Fibroblast of lung (primary cell): ENCODE results near the gene ZNF135. TPM values are rescaled to one million over a fixed set of nuclear protein-coding genes. Genes with fewer than 3 reads are reported as not detected.

ENCODE experiments used
- DNase-seq, 2 donors: peaks; one replicate each; pipeline versions ENCODE4 v3.0.0 to v3.0.0-alpha.2; 2010; ENCODE audit warnings: low read depth in 2 of 2
- H2AFZ ChIP-seq: 2 replicates; pipeline ENCODE4 v1.5.1; 2012; ENCODE audit warnings: low read length, control low read depth, inconsistent platforms
- H3K27ac ChIP-seq: 2 replicates; pipeline ENCODE4 v1.5.1; 2011; ENCODE audit warnings: low read length, control low read depth; ENCODE audit not compliant: insufficient read depth
- H3K27me3 ChIP-seq: 2 replicates; pipeline ENCODE4 v1.5.1; 2011; ENCODE audit warnings: mild to moderate bottlenecking, low read length; ENCODE audit not compliant: control insufficient read depth, insufficient read depth
- H3K36me3 ChIP-seq: 2 replicates; pipeline ENCODE4 v1.5.1; 2011; ENCODE audit warnings: low read length; ENCODE audit not compliant: control insufficient read depth, insufficient read depth
- H3K4me1 ChIP-seq: 2 replicates; pipeline ENCODE4 v1.5.1; 2011; ENCODE audit warnings: low read length; ENCODE audit not compliant: control insufficient read depth, insufficient read depth; ENCODE audit errors: extremely low read depth
- H3K4me2 ChIP-seq: 2 replicates; pipeline ENCODE4 v1.5.1; 2011; ENCODE audit warnings: low read length, control low read depth; ENCODE audit not compliant: insufficient read depth; ENCODE audit errors: extremely low read depth
- H3K4me3 ChIP-seq, 4 experiments: fragments of 200-600 bp in 1 of 4; sonication (generic) in 1 of 4; replicated peaks in 1 of 4; 2 replicates each; pipeline ENCODE4 v1.5.1; 2011 to 2016; ENCODE audit warnings: low read length in 4 of 4, low read depth in 3 of 4, mild to moderate bottlenecking in 3 of 4, control low read depth in 2 of 4, inconsistent platforms in 1 of 4, mixed read lengths in 1 of 4; ENCODE audit not compliant: insufficient read depth in 1 of 4; ENCODE audit errors: control extremely low read depth in 1 of 4
- H3K79me2 ChIP-seq: 2 replicates; pipeline ENCODE4 v1.5.1; 2012; ENCODE audit warnings: mild to moderate bottlenecking, low read length, inconsistent platforms; ENCODE audit not compliant: control insufficient read depth, insufficient read depth
- H3K9ac ChIP-seq: 2 replicates; pipeline ENCODE4 v1.5.1; 2011; ENCODE audit warnings: mild to moderate bottlenecking, low read length, control low read depth; ENCODE audit not compliant: insufficient read depth
- H3K9me3 ChIP-seq: 2 replicates; pipeline ENCODE4 v1.5.1; 2012; ENCODE audit warnings: low read depth, low read length; ENCODE audit not compliant: control insufficient read depth, insufficient read depth
- H4K20me1 ChIP-seq: 2 replicates; pipeline ENCODE4 v1.5.1; 2011; ENCODE audit warnings: low read length; ENCODE audit not compliant: control insufficient read depth, insufficient read depth; ENCODE audit errors: extremely low read depth
- CTCF ChIP-seq, 2 donors: IDR thresholded peaks in 1 of 2; conservative IDR thresholded peaks in 1 of 2; 1 replicate in 1 of 2; 2 replicates in 1 of 2; pipeline ENCODE4 v1.5.1; 2011 to 2012; ENCODE audit warnings: low read length in 2 of 2, control low read depth in 1 of 2, inconsistent platforms in 1 of 2, low read depth in 1 of 2, mild to moderate bottlenecking in 1 of 2
- EZH2 ChIP-seq: IDR thresholded peaks from 2 replicates; pipeline ENCODE4 v1.5.1; 2012; ENCODE audit warnings: low read length, control low read depth, mild to moderate bottlenecking; ENCODE audit errors: missing control alignments
- polyA plus RNA-seq, 2 donors: library from polyadenylated mRNA; depleted of rRNA in 1 of 2; stranded (reverse) in 1 of 2; unstranded in 1 of 2; fragments of >200 nt; gene quantifications; 2 replicates each; pipeline ENCODE4 v1.2.1, GENCODE V29; 2011 to 2012; ENCODE audit warnings: missing spikeins in 1 of 2
- total RNA-seq: library from RNA; depleted of rRNA; stranded (reverse); fragments of >200 nt; gene quantifications from 2 replicates; pipeline ENCODE4 v1.2.1, GENCODE V29; 2014

Gene ZNF135
- total and polyA plus RNA-seq, 2 donors (not counting 1 experiment from before 2014, with no cell fraction given): 5.6 to 11.2 TPM

GRCh38 chr19:58045411-58046050 is 13.6 kb upstream of the ZNF135 start:
- DNase-seq: no peak
- H3K36me3 ChIP-seq: no peaks in the 10 kb centered on the region
- H3K27ac ChIP-seq: no peak overlapping the region
- H3K9me3 ChIP-seq: no peaks in the 10 kb centered on the region
- no peak for TF ChIP-seq EZH2
- no peak for TF ChIP-seq CTCF (conservative IDR thresholded peaks at IDR 0.05 in 1 of 2, IDR thresholded peaks at IDR 0.05 in 1 of 2; ENCODE audit: low read depth in 1 of 2, low read length in 2 of 2)
- H3K4me3 ChIP-seq: no peak overlapping the region
- no peaks in the 10 kb centered on the region for H3K4me1 ChIP-seq
- no peak overlapping the region for H3K9ac ChIP-seq
- H3K4me2 ChIP-seq: no peak overlapping the region
- H2AFZ ChIP-seq: no peak overlapping the region
- no peaks in the 10 kb centered on the region for H4K20me1 ChIP-seq
- no peaks in the 10 kb centered on the region for H3K79me2 ChIP-seq
- no peaks in the 10 kb centered on the region for H3K27me3 ChIP-seq

DNA sequence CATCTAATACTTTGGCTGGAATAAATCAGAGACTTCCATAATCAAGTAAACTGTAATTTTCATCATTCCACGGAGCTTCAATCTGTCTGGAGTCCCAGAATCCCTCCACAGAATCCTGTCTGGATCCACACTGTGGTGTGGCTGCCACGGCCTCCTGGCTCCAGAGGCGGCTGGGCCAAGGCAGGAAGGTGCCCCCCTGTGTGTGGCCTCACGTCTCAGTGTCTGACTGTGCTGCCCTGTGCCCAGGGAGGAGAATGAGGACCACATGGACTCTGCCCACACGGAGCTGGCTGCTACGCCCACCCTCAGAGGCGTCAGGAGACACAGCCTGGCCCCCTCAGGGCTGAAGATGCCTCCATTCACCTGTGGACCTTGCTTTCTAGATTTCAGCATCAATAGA is 12.2 kb upstream of the ZNF135 start:
- Histone ChIP-seq H3K4me3 (no peak overlapping the region), H4K20me1 (no peaks in the 10 kb centered on the region), H3K4me2 (no peak overlapping the region), H3K27ac (no peak overlapping the region), H2AFZ (no peak overlapping the region), H3K36me3 (no peaks in the 10 kb centered on the region), H3K27me3 (no peaks in the 10 kb centered on the region), H3K4me1 (no peaks in the 10 kb centered on the region), H3K9ac (no peak overlapping the region), H3K9me3 (no peaks in the 10 kb centered on the region), H3K79me2 (no peaks in the 10 kb centered on the region)
- no peak for DNase-seq
- TF ChIP-seq CTCF (conservative IDR thresholded peaks at IDR 0.05 in 1 of 2, IDR thresholded peaks at IDR 0.05 in 1 of 2; ENCODE audit: low read depth in 1 of 2, low read length in 2 of 2) (no peak), EZH2 (no peak)

DNA sequence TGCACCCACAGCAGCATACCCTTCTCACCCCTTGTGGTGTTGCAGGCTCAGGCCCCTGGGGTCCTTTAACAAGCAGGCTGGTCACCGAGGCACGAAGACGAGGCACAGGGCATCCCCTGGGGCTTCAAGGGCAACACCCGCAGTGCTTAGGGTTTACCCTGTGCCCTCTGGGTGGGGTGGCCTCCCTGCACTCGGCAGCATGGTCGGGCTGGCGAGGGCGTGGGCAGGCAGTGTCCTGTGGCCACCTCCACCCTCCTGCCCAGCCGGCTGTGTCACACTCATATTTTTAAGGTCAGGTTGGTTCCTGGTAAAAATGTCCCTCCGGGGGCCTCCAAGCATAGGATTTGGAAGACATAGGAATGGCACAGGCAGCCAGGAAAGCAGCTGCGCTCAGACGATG is 11.4 kb upstream of the ZNF135 start:
- Histone ChIP-seq H3K9me3 (no peaks in the 10 kb centered on the region), H3K27me3 (no peaks in the 10 kb centered on the region), H3K27ac (no peak overlapping the region), H4K20me1 (no peaks in the 10 kb centered on the region), H2AFZ (no peak overlapping the region), H3K4me3 (no peak overlapping the region), H3K4me2 (no peak overlapping the region), H3K9ac (no peak overlapping the region), H3K36me3 (no peaks in the 10 kb centered on the region), H3K4me1 (no peaks in the 10 kb centered on the region), H3K79me2 (no peaks in the 10 kb centered on the region)
- TF ChIP-seq EZH2: no peak
- no peak for DNase-seq
